ENCODE data around the gene WDR90. TPM values are rescaled to one million over a fixed set of nuclear protein-coding genes. Genes with fewer than 3 reads are reported as not detected.

Gene WDR90
- total and polyA plus RNA-seq, 2 of the 13 experiments (the other 11 are each of a cell fraction or from before 2014, with no cell fraction given), result 14.9 to 28.9 TPM

DNA sequence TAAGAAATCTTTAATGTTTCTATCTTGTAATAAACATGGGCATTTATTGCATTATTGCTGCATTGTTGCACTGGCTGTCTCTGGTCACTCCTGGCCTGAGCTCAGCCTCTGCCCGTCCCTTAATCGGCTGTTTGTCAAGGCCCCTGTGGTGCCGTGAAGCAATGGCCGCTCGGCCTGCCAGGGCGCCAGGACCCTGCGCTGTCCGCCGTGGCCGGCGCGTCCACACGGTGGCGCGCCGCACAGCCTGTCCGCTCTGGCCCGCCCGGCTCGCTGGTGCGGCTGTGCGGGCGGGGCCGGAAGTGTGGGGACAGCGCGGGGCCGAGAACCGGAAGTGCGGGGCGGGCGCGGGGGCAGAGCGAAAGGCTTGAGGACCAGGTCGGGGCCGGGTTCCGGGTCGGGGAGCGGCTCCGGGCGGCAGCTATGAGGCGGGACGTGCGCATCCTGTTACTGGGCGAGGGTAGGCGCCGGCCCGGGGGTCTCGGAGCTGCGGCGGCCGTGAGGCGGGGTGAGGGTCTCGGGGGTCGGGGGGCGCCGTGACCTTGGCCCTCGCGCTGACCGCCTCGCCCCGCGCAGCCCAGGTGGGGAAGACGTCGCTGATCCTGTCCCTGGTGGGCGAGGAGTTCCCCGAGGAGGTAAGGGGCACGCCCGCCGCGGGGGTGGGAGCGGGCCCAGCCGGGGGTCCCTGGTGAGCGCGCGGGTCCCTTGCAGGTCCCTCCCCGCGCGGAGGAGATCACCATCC is 18.8 kb downstream of the WDR90 start, which contains the start of gene RHOT2 (continued):
- TF ChIP-seq PRDM15 (CRISPR knock-in tag; IDR thresholded peaks at IDR 0.05) (0 out of 2 replicates have a peak, but pooled peaks have one; percentile 35), ZNF646 (CRISPR knock-in tag; IDR thresholded peaks at IDR 0.05) (no peak), ZNF253 (CRISPR knock-in tag; IDR thresholded peaks at IDR 0.05; ENCODE audit: borderline replicate concordance) (no peak), IRF1 (CRISPR knock-in tag; IDR thresholded peaks at IDR 0.05; ENCODE audit: low read depth) (no peak), ZNF136 (CRISPR knock-in tag; IDR thresholded peaks at IDR 0.05; ENCODE audit: low read depth) (no peak), FOXA3 (CRISPR knock-in tag; IDR thresholded peaks at IDR 0.05) (peak; percentile 72), HOMEZ (CRISPR knock-in tag; IDR thresholded peaks at IDR 0.05; ENCODE audit: low read depth) (peak; percentile 75; the same call in 1 of the 2 replicates), TOPORS (CRISPR knock-in tag; IDR thresholded peaks at IDR 0.05) (no peak), ZSCAN29 (CRISPR knock-in tag; conservative IDR thresholded peaks at IDR 0.05) (no peak; the same call in none of the 2 replicates)
- TF ChIP-seq, protein P1, sequence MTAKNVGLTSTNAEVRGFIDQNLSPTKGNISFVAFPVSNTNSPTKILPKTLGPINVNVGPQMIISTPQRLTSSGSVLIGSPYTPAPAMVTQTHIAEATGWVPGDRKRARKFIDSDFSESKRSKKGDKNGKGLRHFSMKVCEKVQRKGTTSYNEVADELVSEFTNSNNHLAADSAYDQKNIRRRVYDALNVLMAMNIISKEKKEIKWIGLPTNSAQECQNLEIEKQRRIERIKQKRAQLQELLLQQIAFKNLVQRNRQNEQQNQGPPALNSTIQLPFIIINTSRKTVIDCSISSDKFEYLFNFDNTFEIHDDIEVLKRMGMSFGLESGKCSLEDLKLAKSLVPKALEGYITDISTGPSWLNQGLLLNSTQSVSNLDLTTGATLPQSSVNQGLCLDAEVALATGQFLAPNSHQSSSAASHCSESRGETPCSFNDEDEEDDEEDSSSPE (CRISPR knock-in tag; IDR thresholded peaks at IDR 0.05), result peak; percentile 93
- TF ChIP-seq, protein P2, sequence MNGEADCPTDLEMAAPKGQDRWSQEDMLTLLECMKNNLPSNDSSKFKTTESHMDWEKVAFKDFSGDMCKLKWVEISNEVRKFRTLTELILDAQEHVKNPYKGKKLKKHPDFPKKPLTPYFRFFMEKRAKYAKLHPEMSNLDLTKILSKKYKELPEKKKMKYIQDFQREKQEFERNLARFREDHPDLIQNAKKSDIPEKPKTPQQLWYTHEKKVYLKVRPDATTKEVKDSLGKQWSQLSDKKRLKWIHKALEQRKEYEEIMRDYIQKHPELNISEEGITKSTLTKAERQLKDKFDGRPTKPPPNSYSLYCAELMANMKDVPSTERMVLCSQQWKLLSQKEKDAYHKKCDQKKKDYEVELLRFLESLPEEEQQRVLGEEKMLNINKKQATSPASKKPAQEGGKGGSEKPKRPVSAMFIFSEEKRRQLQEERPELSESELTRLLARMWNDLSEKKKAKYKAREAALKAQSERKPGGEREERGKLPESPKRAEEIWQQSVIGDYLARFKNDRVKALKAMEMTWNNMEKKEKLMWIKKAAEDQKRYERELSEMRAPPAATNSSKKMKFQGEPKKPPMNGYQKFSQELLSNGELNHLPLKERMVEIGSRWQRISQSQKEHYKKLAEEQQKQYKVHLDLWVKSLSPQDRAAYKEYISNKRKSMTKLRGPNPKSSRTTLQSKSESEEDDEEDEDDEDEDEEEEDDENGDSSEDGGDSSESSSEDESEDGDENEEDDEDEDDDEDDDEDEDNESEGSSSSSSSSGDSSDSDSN (CRISPR knock-in tag; IDR thresholded peaks at IDR 0.05), result peak; percentile 64; the same call in 1 of the 2 replicates
